Ovary (tissue), 9 donors: ENCODE measurements around the gene LARP4B. TPM values are rescaled to one million over a fixed set of nuclear protein-coding genes. Genes with fewer than 3 reads are reported as not detected.

Experiments used
- DNase-seq, 5 donors: peaks; one replicate each; pipeline ENCODE4 v3.0.0-alpha.2; 2019 to 2020
- H3K27ac ChIP-seq, 2 donors: fragments of 200-600 bp; one replicate each; pipeline versions ENCODE4 v1.5.1 to v1.8.0; 2019 to 2022
- H3K27me3 ChIP-seq: fragments of 200-600 bp; one replicate; pipeline ENCODE4 v1.8.0; 2022
- H3K36me3 ChIP-seq: fragments of 200-600 bp; sonication (generic); one replicate; pipeline ENCODE4 v1.5.1; 2019
- H3K4me1 ChIP-seq: one replicate; pipeline ENCODE4 v1.8.1; 2013; ENCODE audit warnings: mild to moderate bottlenecking, moderate library complexity; ENCODE audit not compliant: insufficient read depth
- H3K4me3 ChIP-seq: fragments of 200-600 bp; sonication (generic); one replicate; pipeline ENCODE4 v1.5.1; 2017
- H3K9me3 ChIP-seq, 2 donors: fragments of 200-600 bp in 1 of 2; sonication (generic) in 1 of 2; one replicate each; pipeline versions ENCODE4 v1.5.1 to v1.8.1; 2013 to 2019; ENCODE audit warnings: mild to moderate bottlenecking in 1 of 2, moderate library complexity in 1 of 2
- CTCF ChIP-seq, 3 donors: fragments of 450-650 bp in 2 of 3; fragments of 200-600 bp in 1 of 3; IDR thresholded peaks; one replicate each; pipeline versions ENCODE4 v1.5.1 to v1.8.0; 2016 to 2022; ENCODE audit warnings: antibody characterized with exemption in 3 of 3, mild to moderate bottlenecking in 1 of 3
- EP300 ChIP-seq: sonication (generic); formaldehyde crosslinking; IDR thresholded peaks from one replicate; pipeline ENCODE4 v1.6.1; 2017; ENCODE audit warnings: antibody characterized with exemption
- POLR2A ChIP-seq: fragments of 450-650 bp; IDR thresholded peaks from one replicate; pipeline ENCODE4 v1.6.1; 2017; ENCODE audit warnings: antibody characterized with exemption, mild to moderate bottlenecking, moderate library complexity
- WGBS, 3 donors: extraction: QIAGEN DNeasy Blood & Tissue Kit in 1 of 3; methylation state at CpG; one replicate each; pipeline versions ENCODE4 v1.1.5 to v1.1.7; 2013 to 2017; 5-methylcytosine and 5-hydroxymethylcytosine counted together
- intact Hi-C, 4 donors: fragments of 100-400 bp; cut with DNase I; formaldehyde crosslinking; loops; one replicate each; pipeline versions ENCODE4 v1.11.0 to v1.15.1; 2022 to 2023
- polyA plus RNA-seq, 2 donors: library from polyadenylated mRNA; stranded (reverse); fragments of 200-250 nt in 1 of 2; fragments of 350-450 nt in 1 of 2; fragmentation: Illumina TruSeq in 1 of 2; extraction: RNeasy Lipid Tissue Mini Kit (QIAGEN cat#74804) in 1 of 2; gene quantifications; one replicate each; pipeline ENCODE4 v1.2.3, GENCODE V29; 2013 to 2014
- total RNA-seq, 7 donors: library from RNA; depleted of rRNA in 2 of 7; stranded (reverse); fragments of >200 nt in 2 of 7; fragmentation: NEBNext Ultra II Directional in 3 of 7; extraction: Animal tissue kit (Norgen Biotek cat#: 25700) in 3 of 7; gene quantifications; one replicate each; pipeline versions ENCODE4 v1.1.0 to v1.2.4, GENCODE V29; 2016 to 2023
- donor health status: DM: no; HTN: no; CAD: no; lungs with moderate emphysema.
- donor health status: DM: no; HTN: no; CAD: no.
- donor health status: Bipolar disorder and iron deficiency.
- donor health status: DM: yes; HTN: yes; CAD: no.
- donor health status: DM: no; HTN: no; CAD: no.
- donor health status: DM: yes; HTN: yes; CAD: no.

Gene LARP4B
- total and polyA plus RNA-seq, 9 donors, result 14.4 to 77.8 (median 54.4) TPM

DNA sequence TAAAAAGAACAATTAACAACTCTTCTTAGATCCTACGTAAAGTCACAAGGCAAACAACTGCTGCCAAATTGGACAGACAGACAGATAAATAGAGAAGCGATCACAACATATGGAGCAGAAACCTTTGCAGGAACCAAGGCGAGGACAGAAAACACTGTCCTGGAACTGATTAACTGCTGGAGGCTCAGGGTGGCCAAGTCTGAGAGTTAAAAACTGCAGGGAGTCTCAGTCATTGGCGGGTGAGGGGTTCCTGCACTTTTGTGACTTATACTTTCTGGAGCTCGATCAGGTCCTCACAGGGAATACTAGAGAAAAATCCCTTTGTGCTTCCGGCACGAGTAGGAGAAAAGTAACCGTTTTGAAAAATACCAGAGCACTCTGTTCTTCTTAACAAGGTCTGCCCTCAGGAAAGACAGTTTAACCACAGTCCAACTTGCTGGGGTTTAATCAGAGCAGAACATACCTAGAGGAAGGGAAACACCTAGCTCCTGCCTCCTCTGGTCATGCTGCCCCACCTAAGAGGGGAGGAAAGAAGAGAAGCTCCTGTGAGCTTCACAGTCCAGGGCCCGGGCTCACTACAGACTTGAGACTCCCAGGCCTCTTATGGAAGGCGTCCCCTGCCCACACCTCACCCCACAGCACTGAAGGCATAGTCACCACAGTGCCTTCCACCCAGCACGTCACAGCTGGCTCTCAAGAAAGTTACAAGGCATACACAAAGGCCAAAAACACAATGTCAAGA lies 74.9 kb downstream of the LARP4B start:
- no peak for DNase-seq
- TF ChIP-seq EP300 (no peak), POLR2A (no peak), CTCF (IDR thresholded peaks at IDR 0.05) (no peak)
- WGBS, 3 donors, result 57 to 75% (median 74%) methylated on average over 11 of the region's 11 CpGs
- H3K9me3 ChIP-seq, result no peaks in the 10 kb centered on the region
- no peak overlapping the region for H3K4me3 ChIP-seq
- no peaks in the 10 kb centered on the region for H3K36me3 ChIP-seq
- no peak overlapping the region for H3K27ac ChIP-seq
- intact Hi-C loops, result no loop called here
- no peaks in the 10 kb centered on the region for H3K4me1 ChIP-seq
- H3K27me3 ChIP-seq, result no peaks in the 10 kb centered on the region

DNA sequence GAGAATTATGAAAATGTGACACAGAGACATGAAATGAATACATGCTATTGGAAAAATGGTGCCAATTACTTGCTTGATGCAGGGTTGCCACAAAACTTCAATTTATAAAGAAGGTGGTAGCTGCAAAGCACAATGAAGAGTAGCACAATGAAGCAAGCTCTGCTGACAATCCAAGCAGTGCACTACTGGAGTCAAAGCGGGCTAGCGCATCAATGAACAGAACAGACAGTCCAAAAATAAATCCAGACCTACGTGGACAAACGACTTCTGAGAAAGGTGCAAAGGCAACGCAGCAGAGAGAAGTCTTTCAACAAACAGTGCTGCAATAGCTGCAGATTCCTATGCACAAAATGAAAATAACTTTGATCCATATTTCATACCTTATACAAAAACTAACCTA lies 75.8 kb downstream of the LARP4B start:
- Histone ChIP-seq H3K36me3 (no peaks in the 10 kb centered on the region), H3K9me3 (no peaks in the 10 kb centered on the region), H3K27ac (no peak overlapping the region), H3K4me3 (no peak overlapping the region), H3K4me1 (no peaks in the 10 kb centered on the region), H3K27me3 (no peaks in the 10 kb centered on the region)
- no peak for DNase-seq
- intact Hi-C loops, result no loop called here
- WGBS, 3 donors, result 88 to 95% (median 91%) methylated on average over 5 of the region's 5 CpGs
- no peak for TF ChIP-seq EP300
- TF ChIP-seq POLR2A, result no peak
- TF ChIP-seq CTCF (IDR thresholded peaks at IDR 0.05), result no peak

GRCh38 chr10:855079-855478 lies 76.4 kb downstream of the LARP4B start:
- no peak for TF ChIP-seq POLR2A
- TF ChIP-seq CTCF (IDR thresholded peaks at IDR 0.05), result no peak
- no peak for TF ChIP-seq EP300
- WGBS, 3 donors, result 92 to 96% (median 93%) methylated on average over 1 of the region's 1 CpG
- H3K4me1 ChIP-seq, result no peaks in the 10 kb centered on the region

DNA sequence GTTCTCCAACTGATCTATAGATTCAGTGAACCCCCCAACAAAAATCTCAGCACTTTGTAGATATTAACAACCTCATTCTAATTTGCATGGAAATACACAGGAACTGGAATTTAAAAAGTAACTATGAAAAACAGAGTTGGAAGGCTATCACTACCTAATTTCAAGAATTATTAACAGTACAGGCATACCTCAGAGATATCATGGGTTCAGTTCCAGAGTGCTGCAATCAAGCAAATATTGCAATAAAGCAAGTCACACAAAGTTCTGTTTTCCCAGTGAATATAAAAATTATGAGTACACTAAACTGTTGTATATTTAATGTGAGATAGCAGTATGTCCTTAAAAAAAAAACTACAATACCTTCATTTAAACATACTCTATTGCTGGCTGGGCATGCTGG lies 78.5 kb downstream of the LARP4B start:
- no peaks in the 10 kb centered on the region for H3K9me3 ChIP-seq
- no peaks in the 10 kb centered on the region for H3K27me3 ChIP-seq
- no peak for DNase-seq
- H3K27ac ChIP-seq, result no peak overlapping the region
- intact Hi-C loops, result no loop called here
- H3K36me3 ChIP-seq, result no peaks in the 10 kb centered on the region
- TF ChIP-seq POLR2A (no peak), EP300 (no peak), CTCF (IDR thresholded peaks at IDR 0.05) (no peak)
- H3K4me3 ChIP-seq, result no peak overlapping the region
- H3K4me1 ChIP-seq, result peaks cover under 1% of the 10 kb centered on the region

More at GRCh38 chr10:855079-855478, 76.4 kb downstream of the LARP4B start:
- Histone ChIP-seq H3K27me3 (no peaks in the 10 kb centered on the region), H3K4me3 (no peak overlapping the region), H3K36me3 (no peaks in the 10 kb centered on the region), H3K9me3 (no peaks in the 10 kb centered on the region), H3K27ac (no peak overlapping the region)
- no peak for DNase-seq
- intact Hi-C loops, result no loop called here
